H1 (cell line): ENCODE data around the gene ALPK3. TPM values are rescaled to one million over a fixed set of nuclear protein-coding genes. Genes with fewer than 3 reads are reported as not detected.

Experiments
- CTCF ChIA-PET: fragments of 300-600 bp; sonication (Branson Sonifier 250); formaldehyde crosslinking; loops from one replicate; lab custom pipeline; 2021; ENCODE audit not compliant: partially characterized antibody; lab: Charles Lee
- POLR2A ChIA-PET: fragments of 300-600 bp; sonication (Branson Sonifier 250); formaldehyde crosslinking; loops from one replicate; lab custom pipeline; 2021; ENCODE audit warnings: inconsistent platforms; ENCODE audit not compliant: partially characterized antibody; lab: Charles Lee
- DNase-seq, 2 experiments: peaks; one replicate each; pipeline versions ENCODE4 v3.0.0 to v3.0.0-alpha.2; 2010 to 2022; ENCODE audit warnings: low spot score in 2 of 2, low read depth in 1 of 2, mixed read lengths in 1 of 2
- FAIRE-seq: peaks from 2 replicates; lab custom pipeline; 2011; peaks lifted over from hg19 to GRCh38; lab: Jason Lieb, UNC
- H2AFZ ChIP-seq: 2 replicates; pipeline ENCODE4 v1.8.1; 2012; ENCODE audit warnings: low read length, inconsistent platforms
- H2AK5ac ChIP-seq: 2 replicates; pipeline ENCODE4 v1.6.1; 2013; ENCODE audit warnings: low read depth, low read length
- H2BK120ac ChIP-seq: replicated peaks from 2 replicates; pipeline ENCODE3; 2013; ENCODE audit warnings: low read depth, low read length, inconsistent platforms
- H2BK12ac ChIP-seq: 2 replicates; pipeline ENCODE4 v1.6.1; 2013; ENCODE audit warnings: low read depth, low read length
- H2BK15ac ChIP-seq: 2 replicates; pipeline ENCODE4 v1.6.1; 2013; ENCODE audit warnings: low read length
- H2BK20ac ChIP-seq: 2 replicates; pipeline ENCODE4 v1.6.1; 2013; ENCODE audit warnings: low read length
- H2BK5ac ChIP-seq: 2 replicates; pipeline ENCODE4 v1.6.1; 2013; ENCODE audit warnings: low read depth, low read length
- H3K14ac ChIP-seq: 2 replicates; pipeline ENCODE4 v1.6.1; 2013; ENCODE audit warnings: inconsistent platforms; ENCODE audit not compliant: insufficient read length
- H3K18ac ChIP-seq: 2 replicates; pipeline ENCODE4 v1.6.1; 2013; ENCODE audit warnings: low read length; ENCODE audit errors: extremely low read depth
- H3K23ac ChIP-seq: 2 replicates; pipeline ENCODE4 v1.6.1; 2013; ENCODE audit warnings: inconsistent platforms; ENCODE audit not compliant: insufficient read length
- H3K23me2 ChIP-seq: 2 replicates; pipeline ENCODE4 v1.6.1; 2013; ENCODE audit warnings: low read depth, low read length
- H3K27ac ChIP-seq: 2 replicates; pipeline ENCODE4 v1.6.1; 2011; ENCODE audit warnings: low read depth, low read length, inconsistent platforms
- H3K27me3 ChIP-seq, 4 experiments: replicated peaks in 1 of 4; 1 replicate in 1 of 4; 2 replicates in 3 of 4; pipeline versions ENCODE4 v1.6.1 to v1.8.1; 2011 to 2013; ENCODE audit warnings: low read length in 3 of 4, mild to moderate bottlenecking in 3 of 4, inconsistent platforms in 2 of 4, mixed read lengths in 2 of 4, moderate library complexity in 1 of 4; ENCODE audit not compliant: control insufficient read depth in 3 of 4, insufficient read depth in 3 of 4; ENCODE audit errors: extremely low read depth in 1 of 4
- H3K36me3 ChIP-seq, 4 experiments: 2 replicates each; pipeline versions ENCODE4 v1.6.1 to v1.8.1; 2011 to 2013; ENCODE audit warnings: mild to moderate bottlenecking in 4 of 4, low read length in 3 of 4, moderate library complexity in 2 of 4, control low read depth in 1 of 4, inconsistent platforms in 1 of 4; ENCODE audit not compliant: insufficient read depth in 4 of 4, control insufficient read depth in 2 of 4
- H3K4ac ChIP-seq: replicated peaks from 2 replicates; pipeline ENCODE3; 2013; ENCODE audit warnings: low read length, low read depth, mixed read lengths, inconsistent platforms; ENCODE audit not compliant: insufficient read length
- H3K4me1 ChIP-seq, 4 experiments: replicated peaks in 1 of 4; 1 replicate in 1 of 4; 2 replicates in 3 of 4; pipeline versions ENCODE4 v1.6.1 to v1.8.1; 2011 to 2013; ENCODE audit warnings: low read length in 3 of 4, inconsistent platforms in 2 of 4, mixed read lengths in 1 of 4; ENCODE audit not compliant: insufficient read depth in 4 of 4, control insufficient read depth in 3 of 4
- H3K4me2 ChIP-seq, 2 experiments: 2 replicates each; pipeline versions ENCODE4 v1.6.1 to v1.8.1; 2011 to 2013; ENCODE audit warnings: low read depth in 2 of 2, low read length in 2 of 2, control low read depth in 1 of 2, inconsistent platforms in 1 of 2, mild to moderate bottlenecking in 1 of 2; ENCODE audit not compliant: insufficient read depth in 1 of 2
- H3K4me3 ChIP-seq, 4 experiments: fragments of 200-600, 300-600 bp in 1 of 4; sonication (generic), shearing (Covaris generic), sonication (Bioruptor Twin) in 1 of 4; 2 replicates each; pipeline versions ENCODE4 v1.5.1 to v1.8.1; 2011 to 2016; ENCODE audit warnings: low read length in 4 of 4, low read depth in 3 of 4, control low read depth in 2 of 4, inconsistent platforms in 2 of 4, mild to moderate bottlenecking in 2 of 4, mixed read lengths in 1 of 4, moderate library complexity in 1 of 4; ENCODE audit not compliant: insufficient read depth in 2 of 4; ENCODE audit errors: extremely low read depth in 1 of 4
- H3K56ac ChIP-seq: replicated peaks from 2 replicates; pipeline ENCODE3; 2013; ENCODE audit warnings: low read depth, mild to moderate bottlenecking, mixed read lengths, low read length, inconsistent platforms; ENCODE audit not compliant: insufficient read length
- H3K79me1 ChIP-seq: 2 replicates; pipeline ENCODE4 v1.6.1; 2013; ENCODE audit warnings: low read depth, low read length, control low read depth
- H3K79me2 ChIP-seq, 2 experiments: 2 replicates each; pipeline versions ENCODE4 v1.6.1 to v1.8.1; 2012 to 2013; ENCODE audit warnings: low read length in 2 of 2, mild to moderate bottlenecking in 2 of 2, inconsistent platforms in 1 of 2; ENCODE audit not compliant: insufficient read depth in 2 of 2, control insufficient read depth in 1 of 2
- H3K9ac ChIP-seq, 4 experiments: replicated peaks in 1 of 4; 1 replicate in 1 of 4; 2 replicates in 3 of 4; pipeline versions ENCODE4 v1.6.1 to v1.8.1; 2011 to 2013; ENCODE audit warnings: low read depth in 3 of 4, low read length in 3 of 4, control low read depth in 2 of 4, mild to moderate bottlenecking in 2 of 4, moderate library complexity in 2 of 4, inconsistent platforms in 1 of 4; ENCODE audit errors: extremely low read depth in 1 of 4
- H3K9me3 ChIP-seq, 2 experiments: 2 replicates each; pipeline versions ENCODE4 v1.6.1 to v1.8.1; 2012 to 2013; ENCODE audit warnings: mild to moderate bottlenecking in 2 of 2, moderate library complexity in 2 of 2, control low read depth in 1 of 2, inconsistent platforms in 1 of 2, low read depth in 1 of 2, low read length in 1 of 2, mixed read lengths in 1 of 2; ENCODE audit not compliant: insufficient read depth in 2 of 2
- H4K20me1 ChIP-seq, 2 experiments: replicated peaks in 1 of 2; 2 replicates each; pipeline versions ENCODE3 to v1.8.1; 2011 to 2013; ENCODE audit warnings: inconsistent platforms in 2 of 2, low read length in 2 of 2, mild to moderate bottlenecking in 1 of 2; ENCODE audit not compliant: insufficient read depth in 2 of 2, control insufficient read depth in 1 of 2
- H4K5ac ChIP-seq: 2 replicates; pipeline ENCODE4 v1.6.1; 2013; ENCODE audit warnings: low read length, low read depth, mixed read lengths, inconsistent platforms; ENCODE audit not compliant: insufficient read length
- H4K8ac ChIP-seq: 2 replicates; pipeline ENCODE4 v1.8.0; 2013; ENCODE audit warnings: mild to moderate bottlenecking, moderate library complexity, low read length, inconsistent platforms; ENCODE audit not compliant: insufficient read depth; ENCODE audit errors: extremely low read depth
- H4K91ac ChIP-seq: replicated peaks from 2 replicates; pipeline ENCODE3; 2013; ENCODE audit warnings: low read length, mixed read lengths, inconsistent platforms; ENCODE audit not compliant: insufficient read length
- BRCA1 ChIP-seq: IDR thresholded peaks from 2 replicates; pipeline ENCODE4 v1.6.1; 2012; ENCODE audit warnings: low read depth, low read length, improper control_type of control experiment
- CHD1 ChIP-seq: IDR thresholded peaks from 2 replicates; pipeline ENCODE4 v1.6.1; 2012; ENCODE audit warnings: low read depth, low read length, improper control_type of control experiment
- HDAC6 ChIP-seq: IDR thresholded peaks from one replicate; pipeline ENCODE4 v1.7.1; 2012; ENCODE audit warnings: low read depth, mild to moderate bottlenecking, inconsistent platforms, low read length, moderate library complexity
- JUN ChIP-seq: IDR thresholded peaks from 2 replicates; pipeline ENCODE4 v1.6.1; 2011; ENCODE audit warnings: low read depth, mild to moderate bottlenecking, improper control_type of control experiment, low read length
- KDM4A ChIP-seq: IDR thresholded peaks from one replicate; pipeline ENCODE4 v1.7.1; 2012; ENCODE audit warnings: low read depth, mild to moderate bottlenecking, moderate library complexity, low read length, inconsistent platforms; ENCODE audit not compliant: severe bottlenecking
- SAP30 ChIP-seq: fragments of 300-600 bp; sonication (generic); IDR thresholded peaks from 2 replicates; pipeline ENCODE4 v1.7.1; 2012; ENCODE audit warnings: low read length, moderate library complexity, mild to moderate bottlenecking, inconsistent platforms; ENCODE audit not compliant: insufficient read depth, insufficient replicate concordance
- SUZ12 ChIP-seq: fragments of 200-600 bp; sonication (generic); IDR thresholded peaks from 2 replicates; pipeline ENCODE4 v1.6.1; 2012; ENCODE audit warnings: mild to moderate bottlenecking, inconsistent platforms, low read length, moderate library complexity, mixed read lengths
- TCF12 ChIP-seq: IDR thresholded peaks from 2 replicates; pipeline ENCODE4 v1.6.1; 2011; ENCODE audit warnings: low read depth, mild to moderate bottlenecking, low read length
- TEAD4 ChIP-seq: IDR thresholded peaks from 2 replicates; pipeline ENCODE4 v1.6.1; 2012; ENCODE audit warnings: low read depth, low read length, inconsistent platforms, mixed read lengths
- YY1 ChIP-seq: IDR thresholded peaks from 2 replicates; pipeline ENCODE4 v1.6.1; 2011; ENCODE audit warnings: low read depth, mild to moderate bottlenecking, low read length
- ZNF274 ChIP-seq: IDR thresholded peaks from 2 replicates; pipeline ENCODE4 v1.7.0; 2012; ENCODE audit warnings: low read length, borderline replicate concordance; ENCODE audit errors: extremely low read depth
- WGBS, 2 experiments: shearing (Covaris generic) in 1 of 2; methylation state at CpG; one replicate each; pipeline versions ENCODE4 v1.1.6 to v1.1.7; 2013 to 2015; ENCODE audit warnings: low lambda C conversion rate in 2 of 2, mixed read lengths in 2 of 2, inconsistent platforms in 1 of 2, low coverage in 1 of 2, missing lambda C conversion rate in 1 of 2; ENCODE audit not compliant: insufficient replicate concordance in 2 of 2, insufficient coverage in 1 of 2, insufficient read length in 1 of 2; ENCODE audit errors: extremely low coverage in 1 of 2, missing lambda C conversion rate in 1 of 2; 5-methylcytosine and 5-hydroxymethylcytosine counted together
- polyA plus RNA-seq, 7 experiments: library from polyadenylated mRNA; depleted of rRNA in 3 of 7; stranded (reverse) in 5 of 7; unstranded in 2 of 7; fragments of >200 nt in 5 of 7; fragments of 200-250 nt in 2 of 7; gene quantifications; 1 replicate in 5 of 7; 2 replicates in 1 of 7; 4 replicates in 1 of 7; pipeline versions ENCODE4 v1.2.1 to v1.2.3, GENCODE V29; 2011 to 2013; ENCODE audit warnings: missing spikeins in 2 of 7, mixed read lengths in 2 of 7
- total RNA-seq: library from RNA; stranded (reverse); fragmentation: NEBNext Ultra II Directional; extraction: Animal tissue kit (Norgen Biotek cat#: 25700); gene quantifications from 2 replicates; pipeline ENCODE4 v1.2.1, GENCODE V29; 2021
- TF ChIP-seq, protein P1 (sequence below): IDR thresholded peaks from 2 replicates; pipeline ENCODE4 v1.6.1; 2012; ENCODE audit warnings: inconsistent platforms
- TF ChIP-seq, protein P2 (sequence below): IDR thresholded peaks from 2 replicates; pipeline ENCODE4 v1.6.1; 2012; ENCODE audit warnings: inconsistent platforms

ALPK3 gene
- total and polyA plus RNA-seq, 2 of the 8 experiments (the other 6 are each of a cell fraction or from before 2014, with no cell fraction given), result 4.4 to 19.2 TPM

DNA sequence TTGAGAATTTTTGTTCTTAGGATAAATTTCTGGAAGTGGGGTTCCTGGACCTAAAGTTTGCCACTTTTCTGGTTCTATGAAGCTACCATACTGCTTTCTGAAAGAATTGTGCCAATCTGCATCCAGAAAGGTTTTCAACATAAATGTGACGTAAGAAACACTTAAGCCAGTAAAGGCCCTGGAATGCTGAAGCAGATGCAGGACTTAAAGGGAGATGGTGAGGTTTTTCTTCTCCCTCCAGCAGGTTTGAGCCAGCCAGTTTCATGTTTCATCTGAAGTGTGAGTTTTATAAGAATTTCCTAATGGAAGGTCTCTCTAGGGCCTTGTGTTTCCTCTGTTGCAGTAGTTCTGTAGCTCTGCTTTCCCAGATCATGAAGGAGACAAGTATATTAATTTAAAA lies 35.7 kb upstream of the ALPK3 start:
- Histone ChIP-seq H3K56ac (no peak overlapping the region), H3K27ac (no peak overlapping the region), H2AK5ac (no peak overlapping the region), H3K79me1 (peaks cover 6% of the 10 kb centered on the region), H3K14ac (no peak overlapping the region), H3K23ac (no peak overlapping the region), H3K27me3 (no peaks in the 10 kb centered on the region), H4K5ac (no peak overlapping the region), H3K9ac (no peak overlapping the region), H4K20me1 (peaks cover 0 to 10% of the 10 kb centered on the region in 2 experiments), H2BK20ac (no peak overlapping the region), H3K4me3 (no peak overlapping the region), H3K18ac (no peak overlapping the region), H4K8ac (no peak overlapping the region), H3K4me1 (peaks cover 2 to 8% (median 3%) of the 10 kb centered on the region in 4 experiments; a peak in 5 of 7 replicates), H3K23me2 (no peaks in the 10 kb centered on the region), H3K79me2 (peaks cover 0 to 15% of the 10 kb centered on the region in 2 experiments; a peak in 2 of 4 replicates), H3K4me2 (no peak overlapping the region), H3K4ac (no peak overlapping the region), H4K91ac (no peak overlapping the region), H2BK120ac (no peak overlapping the region), H2AFZ (no peak overlapping the region), H3K36me3 (peaks cover 6 to 24% (median 11%) of the 10 kb centered on the region in 4 experiments; a peak in 7 of 8 replicates), H2BK5ac (no peak overlapping the region), H2BK12ac (no peak overlapping the region), H2BK15ac (no peak overlapping the region), H3K9me3 (no peaks in the 10 kb centered on the region)
- CTCF ChIA-PET, result interaction anchor here (0.7 kb wide), 2 partner anchors 23 to 121 kb away, joined by 3 read pairs; no protein-coding TSS in a partner anchor
- TF ChIP-seq, protein P1, sequence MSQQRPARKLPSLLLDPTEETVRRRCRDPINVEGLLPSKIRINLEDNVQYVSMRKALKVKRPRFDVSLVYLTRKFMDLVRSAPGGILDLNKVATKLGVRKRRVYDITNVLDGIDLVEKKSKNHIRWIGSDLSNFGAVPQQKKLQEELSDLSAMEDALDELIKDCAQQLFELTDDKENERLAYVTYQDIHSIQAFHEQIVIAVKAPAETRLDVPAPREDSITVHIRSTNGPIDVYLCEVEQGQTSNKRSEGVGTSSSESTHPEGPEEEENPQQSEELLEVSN, result no peak
- TF ChIP-seq SUZ12, result no peak
- no peak for TF ChIP-seq KDM4A
- no peak for TF ChIP-seq TCF12
- TF ChIP-seq SAP30, result no peak
- TF ChIP-seq ZNF274, result no peak
- no peak for TF ChIP-seq TEAD4
- TF ChIP-seq CHD1, result no peak
- TF ChIP-seq YY1, result no peak
- TF ChIP-seq BRCA1, result no peak
- no peak for TF ChIP-seq JUN
- TF ChIP-seq, protein P2, sequence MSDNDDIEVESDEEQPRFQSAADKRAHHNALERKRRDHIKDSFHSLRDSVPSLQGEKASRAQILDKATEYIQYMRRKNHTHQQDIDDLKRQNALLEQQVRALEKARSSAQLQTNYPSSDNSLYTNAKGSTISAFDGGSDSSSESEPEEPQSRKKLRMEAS, result no peak
- no peak for TF ChIP-seq HDAC6
- WGBS, 2 experiments, result 93% methylated on average over 1 of the region's 1 CpG; no CpG with 5 or more reads in 1 of the 2 experiments
- no peak for FAIRE-seq
- DNase-seq, result no peak
- POLR2A ChIA-PET, result interaction anchor here (0.7 to 0.9 kb wide), 2 partner anchors 66 to 78 kb away, joined by 3 to 4 read pairs; no protein-coding TSS in a partner anchor
